ENCODE results near the gene PTDSS2. TPM values are rescaled to one million over a fixed set of nuclear protein-coding genes. Genes with fewer than 3 reads are reported as not detected.

PTDSS2 gene
- total and polyA plus RNA-seq, 2 of the 4 experiments (the other 2 are of a cell fraction): 23.5 to 26.6 TPM

DNA sequence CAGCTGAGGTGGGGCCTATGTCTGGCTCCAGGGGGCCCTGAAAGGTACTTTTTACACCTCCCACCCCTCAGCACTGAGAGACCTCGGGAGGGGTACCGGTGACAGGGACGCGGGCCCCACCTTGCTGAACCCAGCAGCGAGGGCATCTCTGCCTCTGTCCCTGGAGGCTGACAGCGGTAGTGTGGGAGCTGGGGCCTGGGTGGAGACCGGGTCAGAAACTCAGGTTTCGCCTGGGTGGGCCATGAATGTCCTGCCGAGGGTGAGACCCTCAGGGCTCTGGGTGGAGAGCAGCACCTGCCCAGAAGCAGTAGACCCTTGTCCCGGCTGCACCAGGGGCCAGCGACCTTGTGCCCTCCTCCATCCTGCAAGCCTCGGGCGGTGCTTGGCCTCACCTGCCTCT lies 22.2 kb downstream of the PTDSS2 start:
- Histone ChIP-seq H3K36me3 (ENCODE audit: control insufficient read depth, insufficient read depth, low read length) (peaks cover 5% of the 10 kb centered on the region; the same call in 1 of the 2 replicates), H2BK15ac (ENCODE audit: low read depth, low read length) (no peak overlapping the region), H3K27me3 (ENCODE audit: control insufficient read depth, insufficient read depth, low read length) (no peaks in the 10 kb centered on the region), H2BK20ac (ENCODE audit: low read depth, low read length) (no peak overlapping the region), H2AK5ac (ENCODE audit: low read depth, low read length) (no peak overlapping the region), H3K23ac (ENCODE audit: low read depth, low read length) (no peak overlapping the region), H3K14ac (replicated peaks; ENCODE audit: low read depth, low read length) (no peak overlapping the region), H2BK5ac (ENCODE audit: low read depth, low read length, poor library complexity, severe bottlenecking) (no peak overlapping the region), H3K79me1 (ENCODE audit: low read depth in 1 of 2, low read length in 2 of 2) (peaks cover 18 to 74% of the 10 kb centered on the region in 2 experiments), H3K9me3 (ENCODE audit: control insufficient read depth, insufficient read depth, low read length) (no peaks in the 10 kb centered on the region), H4K5ac (ENCODE audit: low read depth, low read length) (no peak overlapping the region), H3K56ac (ENCODE audit: extremely low read depth, insufficient read depth, low read length) (no peak overlapping the region), H3K4ac (ENCODE audit: low read depth, low read length) (no peak overlapping the region), H3K9ac (ENCODE audit: low read depth, low read length) (no peak overlapping the region), H3K18ac (ENCODE audit: low read depth, low read length) (no peak overlapping the region), H2AK9ac (replicated peaks; ENCODE audit: low read depth, low read length, poor library complexity) (no peak overlapping the region), H3K9me1 (ENCODE audit: insufficient read depth, low read length) (peaks cover 21% of the 10 kb centered on the region), H3K4me2 (ENCODE audit: low read depth, low read length) (no peak overlapping the region), H2AFZ (replicated peaks; ENCODE audit: low read length, poor library complexity) (no peak overlapping the region), H3K4me1 (ENCODE audit: control insufficient read depth, insufficient read depth, low read length) (peaks cover 17% of the 10 kb centered on the region), H2BK120ac (ENCODE audit: low read depth, low read length) (no peak overlapping the region), H3K4me3 (ENCODE audit: insufficient read depth, low read depth, low read length) (no peak overlapping the region), H3K27ac (ENCODE audit: insufficient read depth, low read length) (no peak overlapping the region), H4K91ac (ENCODE audit: insufficient read depth, low read depth, low read length) (no peak overlapping the region), H4K8ac (ENCODE audit: low read depth in 2 of 2, low read length in 2 of 2) (no peak overlapping the region), H4K20me1 (ENCODE audit: insufficient read depth, low read length) (peaks cover 8% of the 10 kb centered on the region; the same call in 1 of the 2 replicates)
- intact Hi-C loops (cut with micrococcal nuclease) (no loop called here), dilution Hi-C loops (cut with HindIII; ENCODE audit: low sequenced_read_pairs, unreplicated experiment) (no loop called here), in situ Hi-C loops (cut with MboI; ENCODE audit: low sequenced_read_pairs) (no loop called here)
- no peak for TF ChIP-seq SMC3 (IDR thresholded peaks at IDR 0.05; ENCODE audit: low read depth, low read length)
- TF ChIP-seq MXI1 (IDR thresholded peaks at IDR 0.05; ENCODE audit: borderline replicate concordance, low read depth, low read length): no peak
- TF ChIP-seq, protein P1, sequence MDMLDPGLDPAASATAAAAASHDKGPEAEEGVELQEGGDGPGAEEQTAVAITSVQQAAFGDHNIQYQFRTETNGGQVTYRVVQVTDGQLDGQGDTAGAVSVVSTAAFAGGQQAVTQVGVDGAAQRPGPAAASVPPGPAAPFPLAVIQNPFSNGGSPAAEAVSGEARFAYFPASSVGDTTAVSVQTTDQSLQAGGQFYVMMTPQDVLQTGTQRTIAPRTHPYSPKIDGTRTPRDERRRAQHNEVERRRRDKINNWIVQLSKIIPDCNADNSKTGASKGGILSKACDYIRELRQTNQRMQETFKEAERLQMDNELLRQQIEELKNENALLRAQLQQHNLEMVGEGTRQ (IDR thresholded peaks at IDR 0.05; ENCODE audit: low read depth, low read length): no peak
- no peak for TF ChIP-seq RAD21 (IDR thresholded peaks at IDR 0.05; ENCODE audit: low read length)
- no peak for TF ChIP-seq FOS (IDR thresholded peaks at IDR 0.05; ENCODE audit: low read depth, low read length)
- TF ChIP-seq RCOR1 (IDR thresholded peaks at IDR 0.05; ENCODE audit: insufficient replicate concordance, low read length): no peak
- TF ChIP-seq POLR2A (IDR thresholded peaks at IDR 0.05; ENCODE audit: low read depth, low read length): no peak
- TF ChIP-seq, protein P2, sequence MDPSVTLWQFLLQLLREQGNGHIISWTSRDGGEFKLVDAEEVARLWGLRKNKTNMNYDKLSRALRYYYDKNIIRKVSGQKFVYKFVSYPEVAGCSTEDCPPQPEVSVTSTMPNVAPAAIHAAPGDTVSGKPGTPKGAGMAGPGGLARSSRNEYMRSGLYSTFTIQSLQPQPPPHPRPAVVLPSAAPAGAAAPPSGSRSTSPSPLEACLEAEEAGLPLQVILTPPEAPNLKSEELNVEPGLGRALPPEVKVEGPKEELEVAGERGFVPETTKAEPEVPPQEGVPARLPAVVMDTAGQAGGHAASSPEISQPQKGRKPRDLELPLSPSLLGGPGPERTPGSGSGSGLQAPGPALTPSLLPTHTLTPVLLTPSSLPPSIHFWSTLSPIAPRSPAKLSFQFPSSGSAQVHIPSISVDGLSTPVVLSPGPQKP (IDR thresholded peaks at IDR 0.05; ENCODE audit: borderline replicate concordance, low read depth, low read length): no peak
- BruUV-seq (replicated peaks): no TSS peak
- POLR2A ChIA-PET (ENCODE audit: unreplicated experiment): no interaction called here
- CTCF ChIA-PET: no interaction called here
- DNase-seq: no peak
- 81% methylated on average over 7 of the region's 13 CpGs; no CpG with 5 or more reads in 1 of the 2 experiments for WGBS, 2 experiments (ENCODE audit: extremely low coverage in 2 of 2, insufficient read length in 1 of 2)
- ATAC-seq (ENCODE audit: low read depth): no peak
